GM19193 (cell line): ENCODE results near the gene MROH2A.

Experiments
- POLR2A ChIP-seq: IDR thresholded peaks from 4 replicates; pipeline ENCODE4 v1.6.1; 2011; ENCODE audit not compliant: insufficient read depth, insufficient read length; ENCODE audit errors: extremely low read depth

The MROH2A gene

GRCh38 chr2:233882353-233882752 is 104.2 kb downstream of the MROH2A start:
- no peak for TF ChIP-seq POLR2A
